ENCODE results near the gene NUDT22. TPM values are rescaled to one million over a fixed set of nuclear protein-coding genes. Genes with fewer than 3 reads are reported as not detected.
"Not testable (repeated sequence)": the region's sequence is repeated elsewhere in the genome, so short reads cannot be mapped to it uniquely, and the experiment has no call there.

Gene NUDT22
- total RNA-seq, 1 donor: 60.1 TPM

DNA sequence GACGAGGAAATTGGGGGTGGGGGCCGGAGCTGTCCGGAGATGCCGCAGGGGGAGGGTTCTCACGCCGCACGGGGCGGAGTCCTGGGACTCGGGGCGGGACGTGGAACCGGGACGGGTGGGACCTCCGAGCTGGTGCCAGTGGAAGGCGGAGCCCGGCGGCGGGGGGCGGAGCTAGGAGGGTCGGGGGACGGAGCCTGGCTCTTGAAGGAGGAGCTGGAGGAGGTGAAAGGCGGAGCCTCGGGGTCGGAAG is 15.1 kb downstream of the NUDT22 start:
- peak in 1 of 3 donors; percentile 97 for DNase-seq (ENCODE audit: low read depth in 2 of 3, low spot score in 2 of 3)

DNA sequence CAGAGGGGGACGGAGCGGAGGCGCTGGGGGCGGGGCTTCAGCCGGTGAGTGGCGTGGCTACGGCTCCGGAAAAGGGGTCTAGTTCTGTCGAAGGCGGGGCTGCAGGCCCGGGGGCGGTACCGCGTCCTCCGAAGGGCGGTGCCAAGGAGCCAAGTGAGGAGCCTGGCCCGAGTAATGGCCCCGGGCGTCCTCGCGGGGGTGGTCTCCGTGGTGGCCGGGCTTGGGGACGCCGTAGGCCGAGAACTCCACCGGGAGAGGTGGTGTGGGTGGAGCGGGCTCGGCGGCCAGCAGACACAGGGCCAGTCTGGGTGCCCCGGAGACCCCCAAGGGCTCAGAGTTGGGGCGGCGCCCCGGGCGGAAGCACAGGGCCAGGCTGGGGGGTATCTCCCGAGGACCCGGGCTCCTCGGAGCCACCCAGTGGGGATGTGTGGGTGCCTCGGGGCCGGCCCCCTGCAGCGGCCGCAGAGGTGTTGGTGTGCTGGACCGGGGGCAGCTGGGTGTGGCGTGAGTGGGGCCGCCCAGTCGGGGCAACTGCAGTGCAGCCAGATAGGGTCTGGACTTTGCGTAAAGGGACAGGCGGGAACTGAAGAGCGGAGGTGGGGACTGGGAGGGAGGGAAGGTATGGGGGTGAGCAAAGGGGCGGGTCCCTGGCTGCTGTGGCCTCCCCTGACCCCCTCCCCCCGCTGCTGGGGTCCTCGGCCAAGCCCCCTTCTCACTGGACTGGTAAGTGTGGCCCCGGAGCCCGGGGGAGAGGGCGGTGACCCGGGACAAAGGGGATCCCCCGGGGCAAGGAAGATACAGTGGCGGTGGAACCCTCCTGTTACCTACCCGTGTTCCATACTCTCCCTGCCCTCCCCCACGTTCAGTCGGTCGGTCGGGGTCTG is 15.7 kb downstream of the NUDT22 start:
- DNase-seq (ENCODE audit: low read depth in 2 of 3, low spot score in 2 of 3): peak in 2 of 3 donors; percentile 99

DNA sequence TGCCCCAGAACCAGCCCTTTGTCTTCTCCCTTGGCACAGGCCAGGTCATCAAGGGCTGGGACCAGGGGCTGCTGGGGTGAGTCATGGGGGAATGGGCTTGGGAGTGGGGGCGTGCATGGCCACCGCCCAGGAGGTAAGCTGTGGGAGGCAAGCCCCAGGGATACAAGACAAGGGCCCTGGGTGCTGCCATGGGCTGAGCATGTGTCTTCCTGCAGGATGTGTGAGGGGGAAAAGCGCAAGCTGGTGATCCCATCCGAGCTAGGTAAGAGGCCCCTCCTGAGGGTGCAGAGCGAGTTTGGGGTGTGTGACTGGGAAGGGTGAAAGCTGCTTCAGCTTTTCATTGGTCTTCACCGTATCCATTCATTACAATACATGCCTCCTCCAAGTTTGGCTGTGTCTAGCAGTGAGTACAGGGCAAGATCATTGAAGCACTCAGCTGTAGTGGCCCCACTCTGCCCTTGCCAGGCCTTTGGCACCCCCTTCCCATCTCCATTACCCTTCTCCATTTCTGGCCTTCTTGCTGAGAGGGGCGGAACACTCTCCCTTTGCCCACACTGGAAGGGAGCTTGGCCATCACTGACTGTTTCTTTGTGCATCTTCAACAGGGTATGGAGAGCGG is 17.3 kb downstream of the NUDT22 start:
- no peak for DNase-seq (ENCODE audit: low read depth in 2 of 3, low spot score in 2 of 3)

DNA sequence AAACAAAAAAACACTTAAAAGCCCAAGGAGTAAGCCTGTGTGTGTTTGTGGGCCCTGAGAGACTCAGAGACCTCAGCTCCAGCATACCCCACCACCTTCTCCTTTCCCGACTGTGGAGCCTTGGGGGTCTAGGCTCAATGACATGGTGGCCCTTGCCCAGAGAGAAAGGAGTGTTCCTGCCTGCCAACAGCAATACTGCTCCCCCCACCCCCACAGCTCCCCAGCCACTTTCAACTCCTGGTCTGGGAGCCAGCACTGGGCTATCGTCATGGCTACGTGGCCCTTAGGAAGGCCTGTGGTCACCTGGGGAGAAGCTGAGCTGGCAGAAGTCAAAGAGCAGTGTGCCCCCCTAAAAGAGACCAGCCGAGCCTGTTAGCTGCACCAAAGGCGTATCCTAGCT is 18.0 kb downstream of the NUDT22 start:
- no peak for DNase-seq (ENCODE audit: low read depth in 2 of 3, low spot score in 2 of 3)

DNA sequence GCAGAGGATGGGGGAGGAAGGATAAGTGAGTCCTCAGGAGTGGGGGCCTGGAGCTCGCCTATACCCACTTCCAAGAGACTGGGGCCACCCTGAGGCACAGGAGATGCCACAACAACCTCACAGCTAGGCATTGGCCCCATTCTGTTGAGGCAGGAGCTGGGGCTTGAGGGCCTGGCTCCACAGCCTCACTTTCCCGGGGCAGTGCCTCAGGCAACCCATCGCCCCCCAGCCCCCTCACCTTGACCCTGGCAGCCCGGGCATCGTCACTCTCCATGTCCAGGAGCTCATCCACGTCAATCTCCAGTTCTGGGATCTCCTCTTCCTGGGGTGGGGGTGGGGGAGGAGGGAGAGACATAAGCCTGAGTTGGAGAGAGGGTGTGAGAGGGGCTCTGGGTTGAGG is 18.9 kb downstream of the NUDT22 start:
- no peak for DNase-seq (ENCODE audit: low read depth in 2 of 3, low spot score in 2 of 3)

DNA sequence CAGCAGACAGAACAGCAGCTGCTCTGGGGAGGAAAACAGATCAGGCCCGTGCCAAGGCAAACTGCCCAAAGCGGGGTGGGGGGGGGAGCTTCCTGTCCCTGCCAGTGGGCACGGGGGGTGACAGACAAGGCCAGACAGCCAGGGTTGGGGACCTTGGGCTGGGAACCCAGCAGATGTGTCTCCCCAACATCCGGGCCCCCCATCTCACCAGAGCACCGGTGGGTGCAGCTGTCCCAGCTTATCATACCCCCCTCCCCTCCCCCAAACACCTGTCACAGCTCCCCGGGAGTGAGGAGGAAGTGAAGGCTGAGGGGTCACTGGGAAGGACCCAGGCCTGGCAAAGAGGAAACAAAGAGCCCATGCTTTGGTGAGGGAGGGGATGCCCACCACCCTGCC is 19.3 kb downstream of the NUDT22 start:
- DNase-seq (ENCODE audit: low read depth in 2 of 3, low spot score in 2 of 3): peak in 2 of 3 donors; percentile 62 to 70

DNA sequence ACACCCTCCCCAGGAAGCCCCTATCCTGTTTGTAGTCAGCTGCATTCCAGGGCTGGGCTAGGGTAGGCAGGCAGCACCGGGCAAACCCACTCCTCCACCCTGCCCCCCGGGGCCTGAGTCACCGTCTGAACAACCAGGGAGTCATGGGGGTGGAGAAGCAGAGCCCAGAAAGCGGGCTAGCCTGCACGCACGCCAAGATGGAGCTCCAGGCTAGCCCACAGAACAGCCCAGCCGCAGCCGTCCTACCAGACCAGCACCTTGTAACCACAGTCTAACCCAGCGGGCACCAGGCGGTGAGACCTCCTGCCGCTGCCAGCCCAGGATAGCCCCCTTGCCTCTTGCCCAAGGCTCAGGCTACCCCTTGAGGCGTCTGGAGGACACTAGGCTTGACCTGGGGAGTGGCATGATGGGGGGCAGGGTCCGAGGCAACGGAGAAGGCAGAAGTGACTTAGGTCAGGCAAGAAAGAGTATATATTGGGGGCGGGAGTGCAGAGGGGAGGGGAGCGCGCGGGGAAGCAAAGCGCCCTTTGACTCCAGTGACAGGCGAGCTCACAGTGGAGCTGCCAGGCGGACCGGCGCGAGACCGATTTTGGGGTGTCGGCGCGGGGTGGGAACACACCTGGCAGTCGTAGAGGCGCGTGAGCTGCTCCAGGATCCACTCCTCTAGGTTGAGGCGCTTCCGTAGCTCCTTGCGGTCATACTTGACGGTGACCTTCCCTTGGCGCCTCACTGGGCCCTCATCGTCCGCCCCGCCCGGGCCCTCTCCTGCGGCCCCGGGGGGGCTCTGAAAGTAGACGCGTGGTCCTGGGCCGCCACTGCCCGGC is 19.9 kb downstream of the NUDT22 start:
- DNase-seq (ENCODE audit: low read depth in 2 of 3, low spot score in 2 of 3): peak in 2 of 3 donors; percentile 85 to 90

DNA sequence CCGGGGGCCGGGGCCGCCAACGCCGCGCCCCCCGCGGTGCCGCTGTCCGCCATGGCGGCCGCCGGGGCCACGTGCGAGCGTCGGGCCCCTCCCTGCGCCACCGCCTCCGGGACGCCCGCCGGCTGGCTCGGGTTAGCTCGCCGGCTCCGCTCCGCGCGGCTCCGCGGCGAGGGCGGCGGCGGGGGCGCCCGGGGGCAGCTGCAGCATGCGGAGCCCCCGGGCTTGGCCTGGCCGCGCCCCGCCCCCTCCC is 20.5 kb downstream of the NUDT22 start:
- not testable (repeated sequence) for DNase-seq (ENCODE audit: low read depth in 2 of 3, low spot score in 2 of 3)

DNA sequence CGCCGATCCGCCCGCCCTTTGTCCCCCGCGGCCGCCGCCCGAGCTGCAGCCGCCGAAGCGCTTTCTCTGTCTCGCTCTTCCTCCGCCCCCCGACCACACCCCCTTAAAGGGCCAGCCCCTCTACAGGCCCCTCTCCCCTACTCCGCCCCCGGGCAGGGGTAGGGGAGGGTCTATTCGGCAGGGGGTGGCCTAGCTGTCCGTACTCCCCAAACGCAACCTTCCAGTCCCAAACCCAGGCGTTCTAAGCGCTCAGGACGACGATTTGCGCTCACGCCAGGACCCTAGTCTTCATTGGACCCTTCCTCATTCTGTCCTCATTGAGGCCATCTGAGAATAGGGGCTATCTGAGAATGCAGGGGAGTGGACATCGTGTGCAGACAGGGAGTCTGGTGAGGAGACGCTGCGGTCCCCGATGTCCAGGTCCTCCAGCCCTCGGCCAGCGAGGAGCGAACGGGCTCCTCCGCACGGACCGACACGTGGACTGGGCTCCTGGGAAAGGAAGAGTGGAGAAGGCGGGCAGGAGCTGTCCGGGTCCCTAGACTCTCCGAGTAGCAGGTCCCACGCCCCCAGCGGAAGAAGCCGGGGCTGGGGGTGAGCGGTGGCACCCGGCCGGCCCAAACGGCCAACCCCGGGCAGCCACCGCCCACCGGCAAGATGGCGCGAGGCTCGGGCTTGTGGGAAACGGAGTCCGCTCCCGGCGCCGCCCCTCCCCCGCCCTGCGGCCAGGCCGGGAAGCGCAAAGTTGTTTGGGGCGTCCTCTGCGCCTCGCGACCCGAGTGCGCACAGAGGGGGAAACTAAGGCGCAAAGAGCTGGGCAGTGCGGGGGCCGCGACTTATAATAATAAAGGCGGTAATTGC is 21.0 kb downstream of the NUDT22 start, which contains the start of gene PPP1R14B:
Gene PPP1R14B (minus strand): TSS at position 73 of the 858 bp plus-strand sequence. CDS start 270 bp downstream, outside the sequence.
- DNase-seq (ENCODE audit: low read depth in 2 of 3, low spot score in 2 of 3): peak in 2 of 3 donors; percentile 79 to 85

DNA sequence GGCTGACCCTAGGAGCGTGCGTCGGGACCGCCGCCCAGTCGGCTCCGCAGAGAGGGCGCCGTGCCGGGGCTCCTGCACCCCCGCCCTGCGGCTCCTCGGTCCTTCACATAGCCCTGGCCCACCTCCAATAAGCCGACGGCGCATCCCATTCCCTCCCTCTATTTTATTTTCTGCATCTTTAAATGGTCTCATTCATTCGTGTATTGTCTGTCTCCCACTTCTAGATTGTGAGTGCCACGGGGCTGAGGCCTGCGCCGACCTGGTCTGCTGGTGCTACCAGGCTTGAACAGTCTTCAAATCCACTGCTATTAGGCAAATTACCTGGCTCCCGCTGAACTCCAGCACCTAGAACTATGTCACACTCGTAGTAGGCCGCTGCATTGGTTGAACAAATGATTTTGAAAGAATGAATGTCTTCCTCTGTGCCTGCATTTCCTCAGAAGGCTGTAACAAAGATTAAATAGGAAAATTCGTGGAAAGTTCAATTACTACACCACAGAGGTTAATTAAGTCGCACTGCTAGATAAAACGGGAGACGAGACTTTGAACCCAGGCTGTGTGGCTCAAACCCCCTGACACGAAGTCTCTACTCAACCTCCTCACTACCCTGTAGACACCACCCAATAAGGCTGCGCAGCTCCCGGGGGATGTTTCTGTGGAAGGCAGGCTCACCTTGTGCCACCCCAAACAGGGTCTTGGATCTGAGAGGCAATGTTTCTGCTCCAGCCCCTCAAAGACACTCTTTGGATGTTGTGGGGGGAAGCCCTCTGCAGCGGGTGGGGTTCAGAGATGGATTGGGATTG is 21.9 kb downstream of the NUDT22 start:
- DNase-seq (ENCODE audit: low read depth in 2 of 3, low spot score in 2 of 3): no peak

DNA sequence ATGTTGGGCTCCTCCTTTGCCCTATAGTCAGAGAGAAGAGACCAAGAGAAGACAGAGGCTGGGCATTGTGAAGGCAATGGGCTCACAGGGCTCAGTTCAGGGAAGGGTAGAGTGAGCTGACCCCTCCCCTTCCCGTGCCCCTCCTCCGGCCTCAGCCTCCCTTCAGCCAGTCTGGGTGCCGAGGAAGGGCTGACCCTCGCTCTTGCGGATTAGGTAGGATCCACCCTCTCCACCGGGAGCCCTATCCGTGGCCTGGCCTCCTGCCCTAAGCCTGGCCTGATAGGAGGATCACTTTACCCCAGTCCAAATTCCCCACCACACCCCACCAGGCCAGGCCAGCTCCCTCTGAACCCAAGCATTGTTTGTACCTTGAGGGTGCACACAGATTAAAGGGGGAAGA is 22.5 kb downstream of the NUDT22 start:
- DNase-seq (ENCODE audit: low read depth in 2 of 3, low spot score in 2 of 3): no peak

DNA sequence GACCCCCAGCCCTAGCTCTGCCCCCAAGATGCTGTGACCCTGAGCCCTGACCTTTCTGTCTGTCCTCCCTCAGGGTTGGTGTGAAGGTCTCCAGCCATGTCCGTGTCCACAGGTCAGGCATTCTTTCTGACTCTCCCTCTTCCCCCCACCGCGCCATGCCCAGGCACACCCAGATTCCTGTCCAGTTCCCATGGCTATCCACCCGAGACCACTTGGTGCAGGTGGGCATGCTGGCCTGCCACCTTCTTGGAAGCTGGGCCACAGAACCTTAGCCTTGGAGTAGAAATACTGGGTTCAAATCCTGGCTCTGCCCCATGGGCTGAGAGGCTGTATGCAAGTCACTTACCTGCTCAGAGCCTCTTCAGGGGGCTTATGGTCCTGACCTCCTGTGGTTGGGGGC is 23.0 kb downstream of the NUDT22 start:
- DNase-seq (ENCODE audit: low read depth in 2 of 3, low spot score in 2 of 3): no peak

DNA sequence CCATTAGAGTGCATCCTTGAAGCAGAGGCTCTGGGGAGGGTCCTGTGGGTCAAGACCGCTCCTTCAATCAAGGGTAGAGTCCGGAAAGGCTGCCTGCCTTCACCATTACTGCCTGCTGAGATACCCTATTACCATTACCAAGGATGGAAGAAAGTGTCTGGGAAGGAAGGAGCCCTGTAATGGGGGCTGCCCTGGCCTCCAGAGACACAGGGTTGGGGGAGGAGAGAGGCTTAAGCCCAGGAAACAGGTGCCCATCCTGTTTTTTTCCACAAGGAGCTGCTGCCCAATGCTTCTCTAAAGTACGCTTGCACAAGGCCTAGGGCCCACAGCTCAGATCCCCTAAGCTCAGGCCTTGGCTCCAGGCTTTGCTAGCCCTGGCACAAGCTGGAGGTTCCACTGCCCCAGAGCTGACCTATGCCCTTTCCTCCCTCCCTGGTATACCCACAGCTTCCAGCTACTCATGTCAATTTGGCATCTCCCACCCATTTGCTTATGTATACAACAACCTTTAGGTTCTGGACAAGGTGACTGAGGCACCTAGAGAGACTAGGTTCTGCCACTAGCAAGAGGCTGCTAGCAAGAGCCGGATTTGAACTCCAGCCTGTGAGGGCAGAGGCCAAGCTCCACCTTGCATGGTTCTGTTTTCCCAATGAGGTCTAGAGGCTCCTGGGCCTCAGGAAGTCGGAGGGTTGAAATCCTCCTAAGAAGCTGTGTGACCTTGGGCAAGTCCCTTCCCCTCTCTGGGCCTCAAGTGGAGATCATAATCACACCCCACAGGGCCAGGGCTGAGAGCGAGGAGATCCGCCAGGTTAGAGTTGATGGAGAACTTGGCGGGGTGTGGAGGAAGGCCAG is 23.7 kb downstream of the NUDT22 start:
- DNase-seq (ENCODE audit: low read depth in 2 of 3, low spot score in 2 of 3): no peak

DNA sequence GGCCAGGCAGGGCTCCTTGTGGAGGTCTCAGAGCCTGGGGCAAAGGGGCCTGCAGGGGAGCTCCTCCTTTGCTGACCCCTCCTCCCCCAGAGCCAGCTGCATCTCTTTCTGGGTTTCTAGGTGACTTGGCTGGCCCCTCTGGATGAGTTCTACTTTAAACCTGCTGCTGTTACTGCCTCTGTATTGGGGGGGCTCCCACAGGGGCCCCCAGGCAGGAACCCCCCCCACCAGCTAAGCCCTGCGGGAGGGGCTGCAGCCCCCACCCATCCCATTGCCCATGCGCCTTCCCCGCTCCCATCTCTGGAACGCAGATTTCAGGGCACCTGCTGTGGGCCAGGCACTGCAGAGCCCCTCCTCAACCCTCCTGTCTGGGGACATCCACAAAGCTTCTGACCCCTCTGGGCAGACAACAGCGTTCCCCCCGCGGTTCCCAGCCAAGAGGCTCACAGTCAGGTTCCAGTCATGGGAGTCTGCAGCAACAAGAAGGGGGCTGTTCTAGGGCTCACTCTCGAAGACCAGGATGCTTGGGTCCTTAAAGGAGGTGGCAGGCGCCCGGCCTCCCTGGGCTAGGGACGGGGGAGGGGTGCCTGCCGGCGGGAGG is 24.4 kb downstream of the NUDT22 start:
- no peak for DNase-seq (ENCODE audit: low read depth in 2 of 3, low spot score in 2 of 3)

DNA sequence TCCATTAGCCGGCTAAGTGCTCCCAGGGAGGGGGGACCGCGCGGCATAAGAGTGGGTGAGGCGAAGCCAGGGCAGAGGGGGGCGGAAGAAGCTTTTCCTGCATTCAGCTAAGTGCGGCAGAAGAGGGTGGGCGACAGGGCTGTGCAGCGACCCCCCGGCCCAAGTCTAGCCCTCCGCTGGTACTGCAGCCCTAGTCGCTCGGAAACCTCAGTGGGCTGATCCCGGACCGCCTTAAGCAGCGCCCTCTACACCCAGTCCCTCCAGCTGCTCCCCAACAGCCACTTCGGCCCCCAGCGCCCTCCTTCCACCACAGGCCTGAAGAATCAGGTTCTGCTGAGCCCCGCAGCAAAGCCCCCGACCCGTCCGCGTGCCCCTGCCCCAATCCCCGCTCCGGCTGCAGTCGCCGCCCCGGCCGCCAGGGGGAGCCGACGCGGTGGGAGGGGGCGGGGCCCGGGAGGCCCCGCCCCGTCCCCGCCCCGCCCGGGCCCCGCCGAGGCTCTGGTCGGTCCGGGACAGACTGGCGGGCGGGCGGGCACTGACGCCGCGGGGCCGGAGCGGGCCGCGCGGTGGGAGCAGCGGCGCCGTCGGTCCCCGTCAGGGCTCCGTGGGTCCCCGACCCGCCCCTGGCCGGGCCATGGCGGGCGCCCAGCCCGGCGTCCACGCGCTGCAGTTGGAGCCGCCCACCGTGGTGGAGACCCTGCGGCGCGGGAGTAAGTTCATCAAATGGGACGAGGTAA is 25.1 kb downstream of the NUDT22 start, which contains the start of gene PLCB3:
Gene PLCB3 (plus strand): TSS at position 515 of the 737 bp plus-strand sequence. CDS start 120 bp downstream, at position 635.
- peak in 2 of 3 donors; percentile 43 to 62 for DNase-seq (ENCODE audit: low read depth in 2 of 3, low spot score in 2 of 3)

DNA sequence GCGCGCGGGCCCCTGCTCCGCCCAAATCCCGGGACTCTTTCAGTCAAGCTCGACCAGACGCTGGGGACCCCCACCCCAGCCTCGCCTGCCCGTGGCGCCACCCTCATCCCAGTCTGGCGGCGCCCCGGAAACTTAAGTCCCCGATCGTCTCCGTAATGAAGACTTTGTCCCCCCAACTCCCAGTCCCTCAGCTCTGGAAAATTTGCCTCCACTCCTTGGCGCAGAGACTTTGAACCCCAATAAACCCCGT is 25.6 kb downstream of the NUDT22 start:
- DNase-seq (ENCODE audit: low read depth in 2 of 3, low spot score in 2 of 3): no peak

DNA sequence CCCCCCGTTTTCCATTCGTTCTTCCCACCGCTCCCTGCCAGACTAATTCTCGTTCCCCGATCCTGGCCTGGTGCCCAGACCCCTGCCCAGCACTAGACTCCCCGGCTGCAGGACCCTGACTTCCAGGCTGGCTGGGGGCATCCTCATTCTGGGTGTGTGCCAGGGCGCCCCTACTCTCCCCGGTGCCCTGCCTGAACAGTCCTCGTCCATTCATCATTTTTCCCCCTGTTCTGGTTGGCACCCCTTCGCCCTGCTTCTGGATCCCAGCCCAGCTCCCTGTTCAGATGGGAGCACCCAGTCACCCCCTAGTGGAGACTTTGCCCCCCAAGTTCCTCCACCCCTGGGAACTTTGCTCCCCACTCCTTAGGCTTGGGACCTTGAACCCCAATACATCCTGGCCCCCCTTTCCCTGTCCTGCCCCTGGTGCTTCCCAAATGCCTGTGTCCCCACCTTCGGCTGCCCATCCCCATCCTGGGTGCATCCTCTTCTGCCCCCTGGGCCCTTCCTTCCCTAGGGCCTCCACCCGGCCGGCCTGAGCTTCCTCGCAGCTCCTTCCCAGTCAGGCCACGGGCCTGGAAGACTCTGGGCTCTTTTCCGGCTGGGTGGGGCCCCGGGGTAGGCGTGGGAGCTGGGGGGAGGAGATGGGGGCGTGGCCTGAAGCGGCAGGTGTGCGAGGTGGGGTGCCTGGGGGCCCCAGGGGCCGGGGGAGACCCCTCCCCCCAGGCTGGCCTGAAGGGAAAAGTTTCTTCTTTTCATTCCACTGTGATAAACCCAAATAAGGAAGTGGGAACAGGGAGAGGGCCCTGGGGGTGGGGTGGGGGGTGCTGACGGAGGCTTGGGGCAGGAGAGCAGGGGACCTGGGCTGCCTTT is 26.2 kb downstream of the NUDT22 start:
- peak in 1 of 3 donors; percentile 34 for DNase-seq (ENCODE audit: low read depth in 2 of 3, low spot score in 2 of 3)

Measured in hematopoietic multipotent progenitor cell (in vitro differentiated cells).